Gastrocnemius medialis (tissue), 4 donors: ENCODE measurements around the gene RAPGEF1. TPM values are rescaled to one million over a fixed set of nuclear protein-coding genes. Genes with fewer than 3 reads are reported as not detected.

Source experiments
- ATAC-seq, 2 donors: fragments of 150-250 bp; one replicate each; pipeline ENCODE4 v1.9.1; 2016
- DNase-seq, 2 donors: peaks; one replicate each; pipeline ENCODE4 v3.0.0-alpha.2; 2019
- H3K27ac ChIP-seq, 4 donors: fragments of 200-600 bp; sonication (generic); 1 replicate in 1 of 4; 2 replicates in 3 of 4; pipeline ENCODE4 v1.5.1; 2016 to 2018; ENCODE audit warnings: mild to moderate bottlenecking in 2 of 4, moderate library complexity in 1 of 4
- H3K27me3 ChIP-seq, 3 donors: fragments of 200-600 bp; sonication (generic) in 2 of 3; 1 replicate in 1 of 3; 2 replicates in 2 of 3; pipeline versions ENCODE4 v1.5.1 to v1.6.0; 2016 to 2019; ENCODE audit warnings: mild to moderate bottlenecking in 1 of 3, moderate library complexity in 1 of 3
- H3K36me3 ChIP-seq, 2 donors: fragments of 200-600 bp; sonication (generic) in 1 of 2; one replicate each; pipeline ENCODE4 v1.5.1; 2017 to 2018
- H3K4me1 ChIP-seq, 2 donors: fragments of 200-600 bp; sonication (generic) in 1 of 2; one replicate each; pipeline ENCODE4 v1.5.1; 2016 to 2017; ENCODE audit warnings: mild to moderate bottlenecking in 2 of 2
- H3K4me3 ChIP-seq, 4 donors: fragments of 200-600 bp; sonication (generic) in 3 of 4; 1 replicate in 1 of 4; 2 replicates in 3 of 4; pipeline ENCODE4 v1.5.1; 2016 to 2019; ENCODE audit warnings: mild to moderate bottlenecking in 2 of 4
- H3K9me3 ChIP-seq, 3 donors: fragments of 200-600 bp; sonication (generic) in 2 of 3; 1 replicate in 1 of 3; 2 replicates in 2 of 3; pipeline ENCODE4 v1.5.1; 2016 to 2019
- CTCF ChIP-seq, 5 experiments: fragments of 450-650 bp in 3 of 5; fragments of 200-600 bp in 2 of 5; sonication (generic) in 2 of 5; IDR thresholded peaks in 4 of 5; conservative IDR thresholded peaks in 1 of 5; 1 replicate in 4 of 5; 2 replicates in 1 of 5; pipeline ENCODE4 v1.5.1; 2016 to 2019; ENCODE audit warnings: antibody characterized with exemption in 5 of 5, mild to moderate bottlenecking in 3 of 5, moderate library complexity in 3 of 5
- POLR2A ChIP-seq, 2 donors: fragments of 450-650 bp; IDR thresholded peaks; one replicate each; pipeline ENCODE4 v1.6.1; 2017; ENCODE audit warnings: antibody characterized with exemption in 2 of 2, mild to moderate bottlenecking in 2 of 2, moderate library complexity in 2 of 2
- in situ Hi-C, 4 donors: fragments of 200-750 bp; cut with MboI; loops; one replicate each; pipeline versions ENCODE4 v1.15.0 to v1.8.0; 2017; ENCODE audit warnings: low sequenced_read_pairs in 4 of 4
- intact Hi-C: fragments of 100-400 bp; cut with DNase I; formaldehyde crosslinking; loops from one replicate; pipeline ENCODE4 v1.15.1; 2023; ENCODE audit warnings: low total_unique reads
- total RNA-seq, 4 donors: library from RNA; depleted of rRNA; stranded (reverse); fragments of >200 nt; gene quantifications; one replicate each; pipeline versions ENCODE4 v1.1.0 to v1.2.3, GENCODE V29; 2016

Gene RAPGEF1
- total RNA-seq, 4 donors from 2014 or later = 123 to 296 (median 217) TPM

GRCh38 chr9:131708226-131709002 is 31.5 kb downstream of the RAPGEF1 start:
- TF ChIP-seq POLR2A (IDR thresholded peaks at IDR 0.05) = peak in 1 of 2 donors; percentile 35
- no peak for TF ChIP-seq CTCF (IDR thresholded peaks at IDR 0.05 in 4 of 5, conservative IDR thresholded peaks at IDR 0.05 in 1 of 5)
- ATAC-seq = peak; percentile 58 to 69
- Histone ChIP-seq H3K36me3 (no peaks in the 10 kb centered on the region), H3K27me3 (no peaks in the 10 kb centered on the region), H3K4me3 (peak overlapping the region; percentile 14 to 44 (median 24)), H3K4me1 (peaks cover 71 to 86% of the 10 kb centered on the region in 2 donors), H3K9me3 (no peaks in the 10 kb centered on the region), H3K27ac (peak overlapping the region; percentile 75 to 88 (median 80))
- intact Hi-C loops = loop anchor here (2.0 kb wide), 1 partner anchor 58 kb away; no protein-coding TSS in a partner anchor
- in situ Hi-C loops = no loop called here
- peak in 1 of 2 donors; percentile 76 for DNase-seq

- in situ Hi-C loops (no loop called here), intact Hi-C loops (loop anchor here (2.0 kb wide), 1 partner anchor 57 kb away; no protein-coding TSS in a partner anchor)
- Histone ChIP-seq H3K9me3 (no peaks in the 10 kb centered on the region), H3K27ac (peak overlapping the region; percentile 75 to 88 (median 80)), H3K4me3 (peak overlapping the region; percentile 14 to 44 (median 24)), H3K27me3 (no peaks in the 10 kb centered on the region), H3K36me3 (no peaks in the 10 kb centered on the region), H3K4me1 (peaks cover 71 to 87% of the 10 kb centered on the region in 2 donors)
- DNase-seq (no peak), ATAC-seq (peak; percentile 34 to 59)
- no peak for TF ChIP-seq CTCF (IDR thresholded peaks at IDR 0.05 in 4 of 5, conservative IDR thresholded peaks at IDR 0.05 in 1 of 5)
- no peak for TF ChIP-seq POLR2A (IDR thresholded peaks at IDR 0.05)
These were observed 32.1 kb downstream of the RAPGEF1 start for GRCh38 chr9:131707733-131708157.

- in situ Hi-C loops = no loop called here
- DNase-seq = no peak
- peak overlapping the region; percentile 75 to 88 (median 80) for H3K27ac ChIP-seq
- TF ChIP-seq CTCF (IDR thresholded peaks at IDR 0.05 in 4 of 5, conservative IDR thresholded peaks at IDR 0.05 in 1 of 5) (no peak), POLR2A (IDR thresholded peaks at IDR 0.05) (no peak)
- no peaks in the 10 kb centered on the region for H3K27me3 ChIP-seq
- H3K4me1 ChIP-seq = peaks cover 69 to 87% of the 10 kb centered on the region in 2 donors
- intact Hi-C loops = no loop called here
- ATAC-seq = no peak
- H3K36me3 ChIP-seq = no peaks in the 10 kb centered on the region
- peak overlapping the region in 3 of 4 donors; percentile 21 to 44 (median 27) for H3K4me3 ChIP-seq
- no peaks in the 10 kb centered on the region for H3K9me3 ChIP-seq
These were observed 32.8 kb downstream of the RAPGEF1 start for GRCh38 chr9:131707050-131707449.

- Histone ChIP-seq H3K4me3 (peak overlapping the region in 1 of 4 donors; percentile 44), H3K4me1 (peaks cover 69 to 87% of the 10 kb centered on the region in 2 donors), H3K27me3 (no peaks in the 10 kb centered on the region), H3K27ac (peak overlapping the region; percentile 75 to 88 (median 80)), H3K9me3 (no peaks in the 10 kb centered on the region), H3K36me3 (no peaks in the 10 kb centered on the region)
- intact Hi-C loops (no loop called here), in situ Hi-C loops (no loop called here)
- ATAC-seq (no peak), DNase-seq (no peak)
- no peak for TF ChIP-seq CTCF (IDR thresholded peaks at IDR 0.05 in 4 of 5, conservative IDR thresholded peaks at IDR 0.05 in 1 of 5)
- no peak for TF ChIP-seq POLR2A (IDR thresholded peaks at IDR 0.05)
These were observed 33.3 kb downstream of the RAPGEF1 start for GRCh38 chr9:131706608-131706970.
